IPS-20b (cell line): ENCODE data around the gene MARCHF9.

Experiments
- H3K27ac ChIP-seq: one replicate; pipeline ENCODE4 v1.5.1; 2013; ENCODE audit warnings: low read length
- H3K27me3 ChIP-seq: 2 replicates; pipeline ENCODE4 v1.6.1; 2013; ENCODE audit warnings: mild to moderate bottlenecking, low read length, inconsistent platforms; ENCODE audit not compliant: insufficient read depth
- H3K36me3 ChIP-seq: 2 replicates; pipeline ENCODE4 v1.6.1; 2013; ENCODE audit warnings: low read depth, mild to moderate bottlenecking, inconsistent platforms, low read length, moderate library complexity; ENCODE audit not compliant: insufficient read depth
- H3K4me1 ChIP-seq: 2 replicates; pipeline ENCODE4 v1.6.1; 2013; ENCODE audit warnings: mild to moderate bottlenecking, control low read depth, inconsistent platforms, low read length, moderate library complexity; ENCODE audit not compliant: insufficient read depth
- H3K4me3 ChIP-seq: 2 replicates; pipeline ENCODE4 v1.5.1; 2013; ENCODE audit warnings: mild to moderate bottlenecking, low read length, inconsistent platforms
- H3K9ac ChIP-seq: 2 replicates; pipeline ENCODE4 v1.6.1; 2013; ENCODE audit warnings: low read depth, mild to moderate bottlenecking, inconsistent platforms, low read length, moderate library complexity
- H3K9me3 ChIP-seq: 2 replicates; pipeline ENCODE4 v1.6.1; 2013; ENCODE audit warnings: mild to moderate bottlenecking, low read depth, low read length, inconsistent platforms; ENCODE audit not compliant: insufficient read depth

MARCHF9 gene

GRCh38 chr12:57741844-57742738 lies 12.8 kb upstream of the MARCHF9 start:
- Histone ChIP-seq H3K9ac (no peak overlapping the region), H3K27me3 (peaks cover 71% of the 10 kb centered on the region), H3K27ac (no peak overlapping the region), H3K4me1 (no peaks in the 10 kb centered on the region; the same call in 1 of the 2 replicates), H3K4me3 (no peak overlapping the region), H3K9me3 (no peaks in the 10 kb centered on the region), H3K36me3 (peaks cover 11% of the 10 kb centered on the region)

GRCh38 chr12:57743769-57744168 lies 11.1 kb upstream of the MARCHF9 start:
- peaks cover 54% of the 10 kb centered on the region for H3K27me3 ChIP-seq
- H3K27ac ChIP-seq: no peak overlapping the region
- H3K9ac ChIP-seq: no peak overlapping the region
- no peak overlapping the region for H3K4me3 ChIP-seq
- no peaks in the 10 kb centered on the region for H3K9me3 ChIP-seq
- peaks cover 27% of the 10 kb centered on the region for H3K36me3 ChIP-seq
- no peaks in the 10 kb centered on the region; the same call in 1 of the 2 replicates for H3K4me1 ChIP-seq

- Histone ChIP-seq H3K4me1 (no peaks in the 10 kb centered on the region; the same call in 1 of the 2 replicates), H3K9ac (peak overlapping the region; percentile 92; the same call in 1 of the 2 replicates), H3K9me3 (no peaks in the 10 kb centered on the region), H3K27me3 (peaks cover 49% of the 10 kb centered on the region), H3K4me3 (peak overlapping the region; percentile 88), H3K36me3 (peaks cover 32% of the 10 kb centered on the region), H3K27ac (peak overlapping the region; percentile 91)
These were observed 10.6 kb upstream of the MARCHF9 start for GRCh38 chr12:57744194-57744776.

GRCh38 chr12:57744777-57745484 lies 10.0 kb upstream of the MARCHF9 start, which contains the start of gene TSPAN31:
Gene TSPAN31 (plus strand): TSS chr12:57745039. CDS start chr12:57745155, 116 bp downstream.
- Histone ChIP-seq H3K4me3 (peak within 1 kb of the TSS; percentile 88), H3K4me1 (no peaks in the 10 kb centered on the region), H3K27me3 (peaks cover 42% of the 10 kb centered on the region), H3K9ac (peak within 1 kb of the TSS; percentile 92), H3K36me3 (peaks cover 39% of the 10 kb centered on the region), H3K9me3 (no peaks in the 10 kb centered on the region), H3K27ac (peak within 1 kb of the TSS; percentile 91)

- H3K27me3 ChIP-seq: peaks cover 37% of the 10 kb centered on the region
- H3K9ac ChIP-seq: peak overlapping the region; percentile 92
- peak overlapping the region; percentile 88 for H3K4me3 ChIP-seq
- no peaks in the 10 kb centered on the region for H3K9me3 ChIP-seq
- H3K27ac ChIP-seq: peak overlapping the region; percentile 91
- no peaks in the 10 kb centered on the region for H3K4me1 ChIP-seq
- H3K36me3 ChIP-seq: peaks cover 44% of the 10 kb centered on the region
These were observed 9.4 kb upstream of the MARCHF9 start for GRCh38 chr12:57745485-57745881.

- no peak overlapping the region for H3K9ac ChIP-seq
- H3K4me1 ChIP-seq: peaks cover 2% of the 10 kb centered on the region; the same call in 1 of the 2 replicates
- H3K36me3 ChIP-seq: peaks cover 49% of the 10 kb centered on the region
- peaks cover 31% of the 10 kb centered on the region for H3K27me3 ChIP-seq
- peak overlapping the region; percentile 88; the same call in 1 of the 2 replicates for H3K4me3 ChIP-seq
- H3K27ac ChIP-seq: no peak overlapping the region
- no peaks in the 10 kb centered on the region for H3K9me3 ChIP-seq
These were observed 8.9 kb upstream of the MARCHF9 start for GRCh38 chr12:57746025-57746424.

- no peak overlapping the region for H3K4me3 ChIP-seq
- H3K27ac ChIP-seq: no peak overlapping the region
- peaks cover 15% of the 10 kb centered on the region for H3K4me1 ChIP-seq
- peaks cover 13% of the 10 kb centered on the region for H3K27me3 ChIP-seq
- H3K9ac ChIP-seq: no peak overlapping the region
- no peaks in the 10 kb centered on the region for H3K9me3 ChIP-seq
- H3K36me3 ChIP-seq: peaks cover 49% of the 10 kb centered on the region
These were observed 5.8 kb upstream of the MARCHF9 start for GRCh38 chr12:57749061-57749460.

GRCh38 chr12:57750561-57751431 lies 4.1 kb upstream of the MARCHF9 start:
- H3K4me1 ChIP-seq: peaks cover 17% of the 10 kb centered on the region

GRCh38 chr12:57751432-57751787 lies 3.5 kb upstream of the MARCHF9 start:
- Histone ChIP-seq H3K9ac (peak overlapping the region; percentile 99), H3K4me1 (peaks cover 21% of the 10 kb centered on the region), H3K4me3 (peak overlapping the region; percentile 99), H3K36me3 (peaks cover 45% of the 10 kb centered on the region), H3K27me3 (peaks cover 30% of the 10 kb centered on the region), H3K9me3 (no peaks in the 10 kb centered on the region), H3K27ac (peak overlapping the region; percentile 54)

More at GRCh38 chr12:57750561-57751431, 4.1 kb upstream of the MARCHF9 start:
- H3K36me3 ChIP-seq: peaks cover 49% of the 10 kb centered on the region
- H3K9me3 ChIP-seq: no peaks in the 10 kb centered on the region
- H3K27ac ChIP-seq: no peak overlapping the region
- H3K27me3 ChIP-seq: peaks cover 24% of the 10 kb centered on the region
- H3K9ac ChIP-seq: peak overlapping the region; percentile 99
- H3K4me3 ChIP-seq: peak overlapping the region; percentile 99

GRCh38 chr12:57751788-57752667 lies 2.9 kb upstream of the MARCHF9 start, which contains the start of gene CDK4:
Gene CDK4 (minus strand): TSS chr12:57752310. CDS start chr12:57751717, 593 bp downstream.
- Histone ChIP-seq H3K9me3 (no peaks in the 10 kb centered on the region), H3K4me3 (peak within 1 kb of the TSS; percentile 99), H3K27ac (peak within 1 kb of the TSS; percentile 54), H3K9ac (peak within 1 kb of the TSS; percentile 99), H3K36me3 (peaks cover 39% of the 10 kb centered on the region), H3K4me1 (peaks cover 24% of the 10 kb centered on the region), H3K27me3 (peaks cover 36% of the 10 kb centered on the region)
